Mesothelial cell of epicardium (in vitro differentiated cells): ENCODE data around the gene SIDT2. TPM values are rescaled to one million over a fixed set of nuclear protein-coding genes. Genes with fewer than 3 reads are reported as not detected.
A peak's percentile ranks its signal among the peaks of the same experiment; 100 is the strongest.

Experiments used
- DNase-seq, 2 experiments: peaks; one replicate each; pipeline ENCODE4 v3.0.0; 2021; ENCODE audit warnings: low spot score in 2 of 2; ENCODE audit not compliant: unreplicated experiment in 2 of 2
- H3K27ac Mint-ChIP-seq: 2 replicates; pipeline ENCODE4 v1.8.0; 2021; ENCODE audit warnings: mixed read lengths
- H3K27me3 Mint-ChIP-seq: 2 replicates; pipeline ENCODE4 v1.8.0; 2021; ENCODE audit warnings: low read depth, mixed read lengths
- H3K36me3 Mint-ChIP-seq: 2 replicates; pipeline ENCODE4 v1.8.0; 2021; ENCODE audit warnings: mixed read lengths
- H3K4me1 Mint-ChIP-seq: 2 replicates; pipeline ENCODE4 v1.8.0; 2021; ENCODE audit warnings: mixed read lengths
- H3K4me3 Mint-ChIP-seq: 2 replicates; pipeline ENCODE4 v1.8.0; 2021; ENCODE audit warnings: mild to moderate bottlenecking, moderate library complexity, mixed read lengths
- H3K9me3 Mint-ChIP-seq: 2 replicates; pipeline ENCODE4 v1.8.0; 2021; ENCODE audit warnings: mixed read lengths
- CTCF ChIP-seq: fragments of 200-600 bp; sonication (generic); IDR thresholded peaks from one replicate; pipeline ENCODE4 v1.5.0; 2021; ENCODE audit warnings: antibody characterized with exemption; ENCODE audit not compliant: unreplicated experiment
- total RNA-seq: library from RNA; stranded (reverse); gene quantifications from 3 replicates; pipeline ENCODE4 v1.2.1, GENCODE V29; 2021

The SIDT2 gene
- total RNA-seq, 1 donor from 2014 or later = 41.7 TPM

- H3K4me3 Mint-ChIP-seq = peak within 1 kb of the TSS; percentile 95
- no peak for TF ChIP-seq CTCF
- H3K27ac Mint-ChIP-seq = peak within 1 kb of the TSS; percentile 97
- H3K9me3 Mint-ChIP-seq = no peaks in the 10 kb centered on the region
- H3K27me3 Mint-ChIP-seq = peaks cover 16% of the 10 kb centered on the region
- H3K36me3 Mint-ChIP-seq = peaks cover 7% of the 10 kb centered on the region
- H3K4me1 Mint-ChIP-seq = peaks cover 26% of the 10 kb centered on the region
- peak; percentile 89 to 97 for DNase-seq
Measured at GRCh38 chr11:117143871-117144476, 34.6 kb upstream of the SIDT2 start, which contains the start of gene PAFAH1B2. Gene PAFAH1B2 (plus strand): TSS chr11:117144287. CDS start chr11:117152448, 8,161 bp downstream.

GRCh38 chr11:117144477-117145392 lies 33.8 kb upstream of the SIDT2 start:
- Mint-ChIP-seq H3K4me1 (peaks cover 27% of the 10 kb centered on the region), H3K4me3 (peak overlapping the region; percentile 95), H3K36me3 (peaks cover 7% of the 10 kb centered on the region), H3K27me3 (peaks cover 15% of the 10 kb centered on the region), H3K9me3 (no peaks in the 10 kb centered on the region), H3K27ac (peak overlapping the region; percentile 97)
- TF ChIP-seq CTCF = no peak
- peak in 1 of 2 experiments; percentile 42 for DNase-seq

GRCh38 chr11:117145393-117145761 lies 33.2 kb upstream of the SIDT2 start:
- H3K9me3 Mint-ChIP-seq = no peaks in the 10 kb centered on the region
- TF ChIP-seq CTCF = no peak
- H3K4me3 Mint-ChIP-seq = peak overlapping the region; percentile 95
- no peak for DNase-seq
- peaks cover 30% of the 10 kb centered on the region for H3K4me1 Mint-ChIP-seq
- peaks cover 10% of the 10 kb centered on the region for H3K27me3 Mint-ChIP-seq
- peak overlapping the region; percentile 97 for H3K27ac Mint-ChIP-seq
- peaks cover 8% of the 10 kb centered on the region for H3K36me3 Mint-ChIP-seq

GRCh38 chr11:117146521-117146920 lies 32.0 kb upstream of the SIDT2 start:
- peak overlapping the region; percentile 97 for H3K27ac Mint-ChIP-seq
- H3K9me3 Mint-ChIP-seq = no peaks in the 10 kb centered on the region
- no peak for DNase-seq
- H3K4me3 Mint-ChIP-seq = peak overlapping the region; percentile 95
- TF ChIP-seq CTCF = no peak
- H3K4me1 Mint-ChIP-seq = peaks cover 33% of the 10 kb centered on the region
- peaks cover 4% of the 10 kb centered on the region for H3K27me3 Mint-ChIP-seq
- H3K36me3 Mint-ChIP-seq = peaks cover 10% of the 10 kb centered on the region

GRCh38 chr11:117152066-117152465 lies 26.5 kb upstream of the SIDT2 start:
- TF ChIP-seq CTCF = no peak
- no peaks in the 10 kb centered on the region for H3K9me3 Mint-ChIP-seq
- peak overlapping the region; percentile 40 for H3K27ac Mint-ChIP-seq
- no peak for DNase-seq
- peaks cover 17% of the 10 kb centered on the region for H3K36me3 Mint-ChIP-seq
- H3K27me3 Mint-ChIP-seq = no peaks in the 10 kb centered on the region
- no peak overlapping the region for H3K4me3 Mint-ChIP-seq
- peaks cover 12% of the 10 kb centered on the region for H3K4me1 Mint-ChIP-seq
